SK-N-SH (cell line): Measurements from ENCODE around the gene RNLS. TPM values are rescaled to one million over a fixed set of nuclear protein-coding genes. Genes with fewer than 3 reads are reported as not detected.

ENCODE experiments used
- CTCF ChIA-PET: fragments of 300-600, 350-600 bp; formaldehyde crosslinking; extraction: SDS; loops from one replicate; lab custom pipeline; 2021; lab: Yijun Ruan, JAX
- POLR2A ChIA-PET: fragments of 350-600 bp; sonication (Branson Sonifier 250); formaldehyde crosslinking; extraction: SDS; loops from one replicate; lab custom pipeline; 2020; ENCODE audit warnings: antibody characterized with exemption, inconsistent platforms; lab: Yijun Ruan, JAX
- DNase-seq: peaks from one replicate; pipeline ENCODE4 v3.0.0; 2012
- H2AFZ ChIP-seq: fragments of 200-600 bp; sonication (generic); 2 replicates; pipeline ENCODE4 v1.8.1; 2016; ENCODE audit warnings: antibody characterized with exemption, mild to moderate bottlenecking, low read depth
- H3F3A ChIP-seq: fragments of 200-600 bp; sonication (generic); replicated peaks from 2 replicates; pipeline ENCODE3; 2016; ENCODE audit warnings: antibody characterized with exemption, mild to moderate bottlenecking; ENCODE audit not compliant: insufficient read depth
- H3K27ac ChIP-seq, 2 experiments: fragments of 200-500 bp in 1 of 2; fragments of 200-600 bp in 1 of 2; sonication (Bioruptor generic) in 1 of 2; sonication (generic), shearing (Covaris generic) in 1 of 2; 2 replicates each; pipeline versions ENCODE4 v1.5.1 to v1.6.1; 2014 to 2016; ENCODE audit warnings: low read depth in 2 of 2, inconsistent platforms in 1 of 2, low read length in 1 of 2, mild to moderate bottlenecking in 1 of 2, mixed read lengths in 1 of 2
- H3K27me3 ChIP-seq: fragments of 200-600 bp; sonication (generic), shearing (Covaris generic); 2 replicates; pipeline ENCODE4 v1.6.1; 2016; ENCODE audit warnings: mixed run types; ENCODE audit not compliant: insufficient read depth
- H3K36me3 ChIP-seq, 2 experiments: fragments of 200-500 bp in 1 of 2; fragments of 200-600 bp in 1 of 2; sonication (Bioruptor generic) in 1 of 2; sonication (generic) in 1 of 2; replicated peaks in 1 of 2; 2 replicates each; pipeline versions ENCODE3 to v1.5.1; 2014 to 2016; ENCODE audit warnings: low read length in 1 of 2, mild to moderate bottlenecking in 1 of 2; ENCODE audit not compliant: insufficient read depth in 2 of 2, control insufficient read depth in 1 of 2
- H3K4me1 ChIP-seq, 2 experiments: fragments of 200-500 bp in 1 of 2; fragments of 200-600 bp in 1 of 2; sonication (Bioruptor generic) in 1 of 2; sonication (generic), shearing (Covaris generic) in 1 of 2; 2 replicates each; pipeline versions ENCODE4 v1.5.1 to v1.6.1; 2014 to 2016; ENCODE audit warnings: low read depth in 1 of 2, low read length in 1 of 2, mixed run types in 1 of 2; ENCODE audit not compliant: insufficient read depth in 2 of 2, control insufficient read depth in 1 of 2
- H3K4me2 ChIP-seq: fragments of 200-600 bp; sonication (generic), shearing (Covaris generic); 2 replicates; pipeline ENCODE4 v1.6.1; 2017; ENCODE audit warnings: mixed run types
- H3K4me3 ChIP-seq, 2 experiments: fragments of 200-500 bp in 1 of 2; fragments of 200-600 bp in 1 of 2; sonication (Bioruptor generic) in 1 of 2; sonication (generic), shearing (Covaris generic) in 1 of 2; 2 replicates each; pipeline versions ENCODE4 v1.5.1 to v1.8.1; 2014 to 2016; ENCODE audit warnings: low read depth in 2 of 2, inconsistent platforms in 1 of 2, low read length in 1 of 2, mild to moderate bottlenecking in 1 of 2, mixed read lengths in 1 of 2, moderate library complexity in 1 of 2
- H3K79me2 ChIP-seq: fragments of 200-600 bp; sonication (generic); 2 replicates; pipeline ENCODE4 v1.8.1; 2017; ENCODE audit warnings: mild to moderate bottlenecking; ENCODE audit not compliant: insufficient read depth
- H3K9ac ChIP-seq: fragments of 200-600 bp; sonication (generic); 2 replicates; pipeline ENCODE4 v1.6.1; 2017; ENCODE audit warnings: mixed run types
- H3K9me2 ChIP-seq: fragments of 200-600 bp; sonication (generic); 2 replicates; pipeline ENCODE4 v1.6.1; 2017; ENCODE audit warnings: mixed run types
- H3K9me3 ChIP-seq: fragments of 200-600 bp; sonication (generic); 2 replicates; pipeline ENCODE4 v1.6.1; 2017; ENCODE audit warnings: mixed run types, mild to moderate bottlenecking, moderate library complexity
- H4K20me1 ChIP-seq: fragments of 200-600 bp; sonication (generic); 2 replicates; pipeline ENCODE4 v1.6.1; 2017; ENCODE audit warnings: mild to moderate bottlenecking, mixed run types; ENCODE audit not compliant: insufficient read depth
- ELF1 ChIP-seq: IDR thresholded peaks from 2 replicates; pipeline ENCODE4 v1.4.0; 2012
- EP300 ChIP-seq, 2 experiments: IDR thresholded peaks; 2 replicates each; pipeline versions ENCODE4 v1.4.0 to v1.6.1; 2012; ENCODE audit warnings: borderline replicate concordance in 1 of 2, low read depth in 1 of 2, low read length in 1 of 2
- FOSL2 ChIP-seq: IDR thresholded peaks from 2 replicates; pipeline ENCODE4 v1.4.0; 2012; ENCODE audit warnings: low read depth, mild to moderate bottlenecking, moderate library complexity, borderline replicate concordance
- FOXM1 ChIP-seq: IDR thresholded peaks from 2 replicates; pipeline ENCODE4 v1.4.0; 2012; ENCODE audit warnings: low read depth, mild to moderate bottlenecking
- MEF2A ChIP-seq: IDR thresholded peaks from 2 replicates; pipeline ENCODE4 v1.4.0; 2012; ENCODE audit warnings: low read depth, borderline replicate concordance
- MXI1 ChIP-seq: IDR thresholded peaks from 2 replicates; pipeline ENCODE4 v1.6.1; 2012; ENCODE audit warnings: mild to moderate bottlenecking, low read depth, low read length, improper control_type of control experiment
- RXRA ChIP-seq: IDR thresholded peaks from 2 replicates; pipeline ENCODE4 v1.4.0; 2012; ENCODE audit warnings: low read depth, mild to moderate bottlenecking, borderline replicate concordance
- SMC3 ChIP-seq: IDR thresholded peaks from 2 replicates; pipeline ENCODE4 v1.6.1; 2012; ENCODE audit warnings: low read depth, low read length, improper control_type of control experiment
- TCF12 ChIP-seq: IDR thresholded peaks from 2 replicates; pipeline ENCODE4 v1.4.0; 2012
- whole genome bisulfite sequencing: methylation state at CpG from one replicate; pipeline ENCODE4 v1.1.6; 2017; ENCODE audit warnings: low lambda C conversion rate; 5-methylcytosine and 5-hydroxymethylcytosine counted together
- polyA plus RNA-seq, 3 experiments: library from polyadenylated mRNA; depleted of rRNA; stranded (reverse); fragments of >200 nt; gene quantifications; 2 replicates each; pipeline ENCODE4 v1.2.3, GENCODE V29; 2012
- TF ChIP-seq, protein P1 (sequence below): IDR thresholded peaks from 2 replicates; pipeline ENCODE4 v1.6.1; 2012; ENCODE audit warnings: mild to moderate bottlenecking, low read depth, low read length, moderate library complexity
- TF ChIP-seq, protein P2 (sequence below): fragments of 150-350 bp; IDR thresholded peaks from 2 replicates; pipeline ENCODE4 v1.6.1; 2017; ENCODE audit warnings: antibody characterized with exemption, low read length, low read depth, borderline replicate concordance
- TF ChIP-seq, protein P3 (sequence below): IDR thresholded peaks from 2 replicates; pipeline ENCODE4 v1.4.0; 2012; ENCODE audit warnings: low read depth

The RNLS gene
- polyA plus RNA-seq, 1 of the 3 experiments (the other 2 are of a cell fraction) = not detected

DNA sequence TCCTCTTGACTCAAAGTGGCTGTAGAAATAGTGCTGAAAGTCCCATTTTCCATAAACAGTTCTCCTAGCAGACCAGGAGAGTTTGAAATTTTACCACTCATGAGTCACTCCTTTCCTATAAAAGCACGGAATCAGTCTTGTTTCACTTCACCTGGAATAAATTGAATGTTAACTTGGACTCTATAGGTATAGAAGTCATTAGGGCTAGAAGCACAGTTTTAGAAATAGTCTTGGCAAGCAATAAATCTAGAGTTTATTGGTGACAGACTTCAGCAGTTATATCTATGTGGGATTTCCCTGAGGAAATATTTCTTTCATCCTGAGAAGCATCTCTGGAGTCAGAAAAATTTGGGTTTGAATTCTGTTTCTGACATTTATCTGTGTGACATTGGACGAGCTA, 212.4 kb downstream of the RNLS start:
- Histone ChIP-seq H3K9me2 (no peaks in the 10 kb centered on the region), H3K36me3 (no peaks in the 10 kb centered on the region), H3F3A (no peaks in the 10 kb centered on the region), H3K4me1 (no peaks in the 10 kb centered on the region; a peak in 2 of 4 replicates), H3K9me3 (no peaks in the 10 kb centered on the region), H2AFZ (no peak overlapping the region), H3K79me2 (no peaks in the 10 kb centered on the region), H3K27me3 (no peaks in the 10 kb centered on the region), H3K4me2 (no peak overlapping the region), H4K20me1 (no peaks in the 10 kb centered on the region), H3K9ac (no peak overlapping the region), H3K27ac (no peak overlapping the region), H3K4me3 (no peak overlapping the region)
- ChIA-PET POLR2A (no interaction called here), CTCF (interaction anchor here (1.1 to 1.3 kb wide), 2 partner anchors 9 to 19 kb away, joined by 3 read pairs; no protein-coding TSS in a partner anchor)
- WGBS = 66% methylated on average over 2 of the region's 2 CpGs
- TF ChIP-seq MXI1 = no peak
- no peak for TF ChIP-seq SMC3
- TF ChIP-seq MEF2A = no peak
- TF ChIP-seq, protein P1, sequence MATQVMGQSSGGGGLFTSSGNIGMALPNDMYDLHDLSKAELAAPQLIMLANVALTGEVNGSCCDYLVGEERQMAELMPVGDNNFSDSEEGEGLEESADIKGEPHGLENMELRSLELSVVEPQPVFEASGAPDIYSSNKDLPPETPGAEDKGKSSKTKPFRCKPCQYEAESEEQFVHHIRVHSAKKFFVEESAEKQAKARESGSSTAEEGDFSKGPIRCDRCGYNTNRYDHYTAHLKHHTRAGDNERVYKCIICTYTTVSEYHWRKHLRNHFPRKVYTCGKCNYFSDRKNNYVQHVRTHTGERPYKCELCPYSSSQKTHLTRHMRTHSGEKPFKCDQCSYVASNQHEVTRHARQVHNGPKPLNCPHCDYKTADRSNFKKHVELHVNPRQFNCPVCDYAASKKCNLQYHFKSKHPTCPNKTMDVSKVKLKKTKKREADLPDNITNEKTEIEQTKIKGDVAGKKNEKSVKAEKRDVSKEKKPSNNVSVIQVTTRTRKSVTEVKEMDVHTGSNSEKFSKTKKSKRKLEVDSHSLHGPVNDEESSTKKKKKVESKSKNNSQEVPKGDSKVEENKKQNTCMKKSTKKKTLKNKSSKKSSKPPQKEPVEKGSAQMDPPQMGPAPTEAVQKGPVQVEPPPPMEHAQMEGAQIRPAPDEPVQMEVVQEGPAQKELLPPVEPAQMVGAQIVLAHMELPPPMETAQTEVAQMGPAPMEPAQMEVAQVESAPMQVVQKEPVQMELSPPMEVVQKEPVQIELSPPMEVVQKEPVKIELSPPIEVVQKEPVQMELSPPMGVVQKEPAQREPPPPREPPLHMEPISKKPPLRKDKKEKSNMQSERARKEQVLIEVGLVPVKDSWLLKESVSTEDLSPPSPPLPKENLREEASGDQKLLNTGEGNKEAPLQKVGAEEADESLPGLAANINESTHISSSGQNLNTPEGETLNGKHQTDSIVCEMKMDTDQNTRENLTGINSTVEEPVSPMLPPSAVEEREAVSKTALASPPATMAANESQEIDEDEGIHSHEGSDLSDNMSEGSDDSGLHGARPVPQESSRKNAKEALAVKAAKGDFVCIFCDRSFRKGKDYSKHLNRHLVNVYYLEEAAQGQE = no peak
- no peak for DNase-seq

DNA sequence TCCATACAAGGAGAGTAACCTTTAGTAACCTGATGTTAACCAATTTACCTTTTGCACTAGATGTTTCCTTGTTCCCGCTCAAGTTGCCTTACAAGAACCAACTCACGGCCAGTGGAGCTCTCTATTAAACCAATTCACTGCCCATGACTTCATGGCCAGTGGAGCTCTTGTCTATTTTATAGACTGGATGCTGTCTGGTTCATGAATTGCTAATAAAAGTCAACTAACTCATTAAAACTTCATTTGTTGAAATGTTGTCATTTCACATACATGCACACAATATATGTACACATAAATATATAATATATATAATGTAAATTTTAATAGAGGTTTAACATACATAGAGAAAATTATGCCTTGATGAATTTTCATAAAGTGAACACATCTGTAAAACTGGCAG, 216.3 kb downstream of the RNLS start:
- 90% methylated on average over 2 of the region's 2 CpGs for WGBS

More for the DNA sequence above, 216.3 kb downstream of the RNLS start:
- DNase-seq = no peak
- peaks cover 0 to 8% of the 10 kb centered on the region in 2 experiments; a peak in 2 of 4 replicates for H3K4me1 ChIP-seq
- H3F3A ChIP-seq = no peaks in the 10 kb centered on the region
- ChIA-PET CTCF (interaction anchor here (1.1 kb wide), 1 partner anchor 186 kb away, joined by 3 read pairs; no protein-coding TSS in a partner anchor), POLR2A (no interaction called here)
- H3K79me2 ChIP-seq = no peaks in the 10 kb centered on the region
- H3K9me2 ChIP-seq = no peaks in the 10 kb centered on the region
- no peaks in the 10 kb centered on the region for H3K36me3 ChIP-seq
- no peak overlapping the region for H3K4me3 ChIP-seq
- no peak overlapping the region for H2AFZ ChIP-seq
- no peak overlapping the region for H3K4me2 ChIP-seq
- H3K9ac ChIP-seq = no peak overlapping the region
- TF ChIP-seq, protein P2, sequence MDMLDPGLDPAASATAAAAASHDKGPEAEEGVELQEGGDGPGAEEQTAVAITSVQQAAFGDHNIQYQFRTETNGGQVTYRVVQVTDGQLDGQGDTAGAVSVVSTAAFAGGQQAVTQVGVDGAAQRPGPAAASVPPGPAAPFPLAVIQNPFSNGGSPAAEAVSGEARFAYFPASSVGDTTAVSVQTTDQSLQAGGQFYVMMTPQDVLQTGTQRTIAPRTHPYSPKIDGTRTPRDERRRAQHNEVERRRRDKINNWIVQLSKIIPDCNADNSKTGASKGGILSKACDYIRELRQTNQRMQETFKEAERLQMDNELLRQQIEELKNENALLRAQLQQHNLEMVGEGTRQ = no peak
- TF ChIP-seq FOSL2 (no peak), MEF2A (no peak), EP300 (IDR thresholded peaks at IDR 0.05; ENCODE audit: borderline replicate concordance in 1 of 2, low read depth in 1 of 2, low read length in 1 of 2) (no peak), RXRA (no peak), ELF1 (no peak), FOXM1 (no peak), TCF12 (no peak)
- TF ChIP-seq, protein P3, sequence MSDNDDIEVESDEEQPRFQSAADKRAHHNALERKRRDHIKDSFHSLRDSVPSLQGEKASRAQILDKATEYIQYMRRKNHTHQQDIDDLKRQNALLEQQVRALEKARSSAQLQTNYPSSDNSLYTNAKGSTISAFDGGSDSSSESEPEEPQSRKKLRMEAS = no peak
- H3K9me3 ChIP-seq = no peaks in the 10 kb centered on the region
- no peaks in the 10 kb centered on the region for H3K27me3 ChIP-seq
- H4K20me1 ChIP-seq = no peaks in the 10 kb centered on the region
- H3K27ac ChIP-seq = no peak overlapping the region
